GM12878 (cell line): Measurements from ENCODE around the gene TXNRD1. TPM values are rescaled to one million over a fixed set of nuclear protein-coding genes. Genes with fewer than 3 reads are reported as not detected.

Source experiments
- ATAC-seq: fragments of 200-7000 bp; cut with Tn5 transposase; 3 replicates; pipeline ENCODE4 v1.9.1; 2020; ENCODE audit warnings: mild to moderate bottlenecking, moderate library complexity
- BruUV-seq: library from RNA; stranded (reverse); fragments of 400-500 nt; replicated peaks from 2 replicates; lab custom pipeline; 2021; lab: Mats Ljungman, UMichigan
- CTCF ChIA-PET: fragments of 300-600 bp; sonication (Branson Sonifier 250); formaldehyde crosslinking; extraction: SDS; loops from one replicate; lab custom pipeline; 2021; ENCODE audit warnings: inconsistent platforms; lab: Yijun Ruan, JAX
- POLR2A ChIA-PET: fragments of 350-600 bp; formaldehyde crosslinking; extraction: SDS; loops from one replicate; lab custom pipeline; 2021; ENCODE audit warnings: inconsistent platforms; lab: Charles Lee
- RAD21 ChIA-PET: fragments of 300-600 bp; sonication (Branson Sonifier 250); formaldehyde crosslinking; loops from one replicate; lab custom pipeline; 2023; ENCODE audit warnings: antibody characterized with exemption; ENCODE audit not compliant: unreplicated experiment; lab: Charles Lee
- SMC1A ChIA-PET: fragments of 300-600 bp; sonication (Branson Sonifier 250); formaldehyde crosslinking; loops from one replicate; lab custom pipeline; 2023; ENCODE audit not compliant: unreplicated experiment, uncharacterized antibody; lab: Charles Lee
- DNase-seq: peaks from one replicate; pipeline ENCODE4 v3.0.0-alpha.2; 2011; ENCODE audit warnings: low read depth, low spot score
- FAIRE-seq: peaks from 3 replicates; lab custom pipeline; 2011; peaks lifted over from hg19 to GRCh38; lab: Jason Lieb, UNC
- H2AFZ ChIP-seq: 2 replicates; pipeline ENCODE4 v1.6.0; 2011; ENCODE audit warnings: low read depth, low read length, control low read depth; ENCODE audit not compliant: control insufficient read depth
- H3K27ac ChIP-seq: 2 replicates; pipeline ENCODE4 v1.5.1; 2011; ENCODE audit warnings: control low read depth; ENCODE audit not compliant: control insufficient read depth, insufficient read depth
- H3K27me3 ChIP-seq, 2 experiments: replicated peaks in 1 of 2; 2 replicates each; pipeline versions ENCODE4 v1.6.0 to v1.6.1; 2011; ENCODE audit warnings: low read length in 1 of 2; ENCODE audit not compliant: control insufficient read depth in 2 of 2, insufficient read depth in 2 of 2
- H3K36me3 ChIP-seq, 2 experiments: 2 replicates each; pipeline ENCODE4 v1.5.1; 2011; ENCODE audit warnings: low read length in 1 of 2; ENCODE audit not compliant: control insufficient read depth in 2 of 2, insufficient read depth in 2 of 2
- H3K4me1 ChIP-seq: 2 replicates; pipeline ENCODE4 v1.6.1; 2011; ENCODE audit warnings: mild to moderate bottlenecking, low read length, moderate library complexity, mixed read lengths; ENCODE audit not compliant: control insufficient read depth, insufficient read depth
- H3K4me2 ChIP-seq: 2 replicates; pipeline ENCODE4 v1.6.0; 2011; ENCODE audit warnings: control low read depth; ENCODE audit not compliant: control insufficient read depth, insufficient read depth
- H3K4me3 ChIP-seq: fragments of 200-600 bp; sonication (generic); 2 replicates; pipeline ENCODE4 v1.5.1; 2016
- H3K79me2 ChIP-seq: 2 replicates; pipeline ENCODE4 v1.6.0; 2011; ENCODE audit warnings: low read length; ENCODE audit not compliant: control insufficient read depth, insufficient read depth
- H3K9ac ChIP-seq: 2 replicates; pipeline ENCODE4 v1.8.0; 2011; ENCODE audit warnings: low read length, control low read depth, mixed read lengths; ENCODE audit not compliant: control insufficient read depth, insufficient read depth
- H3K9me3 ChIP-seq: replicated peaks from 3 replicates; pipeline ENCODE4 v1.5.1; 2011; ENCODE audit warnings: mild to moderate bottlenecking, low read length; ENCODE audit not compliant: control insufficient read depth, insufficient read depth
- H4K20me1 ChIP-seq: 2 replicates; pipeline ENCODE4 v1.6.0; 2011; ENCODE audit not compliant: control insufficient read depth, insufficient read depth
- FOS ChIP-seq: IDR thresholded peaks from 3 replicates; pipeline ENCODE4 v1.6.1; 2011; ENCODE audit warnings: borderline replicate concordance; ENCODE audit not compliant: insufficient read length; ENCODE audit errors: extremely low read depth
- IKZF2 ChIP-seq, 2 experiments: fragments of 450-650 bp; IDR thresholded peaks; 2 replicates each; pipeline ENCODE4 v1.6.1; 2017; ENCODE audit warnings: mild to moderate bottlenecking in 2 of 2, moderate library complexity in 2 of 2
- NFXL1 ChIP-seq: fragments of 450-650 bp; IDR thresholded peaks from 2 replicates; pipeline ENCODE4 v1.6.1; 2017; ENCODE audit warnings: antibody characterized with exemption, mild to moderate bottlenecking, borderline replicate concordance
- RUNX3 ChIP-seq: IDR thresholded peaks from 2 replicates; pipeline ENCODE4 v1.6.1; 2012; ENCODE audit warnings: low read length, inconsistent platforms
- SREBF2 ChIP-seq: IDR thresholded peaks from 2 replicates; pipeline ENCODE4 v1.6.1; 2012; ENCODE audit warnings: mild to moderate bottlenecking, low read length
- SRF ChIP-seq, 2 experiments: IDR thresholded peaks; 2 replicates each; pipeline ENCODE4 v1.6.1; 2011; ENCODE audit warnings: low read depth in 2 of 2, low read length in 2 of 2, mild to moderate bottlenecking in 1 of 2, moderate library complexity in 1 of 2
- TCF3 ChIP-seq: IDR thresholded peaks from 2 replicates; pipeline ENCODE4 v1.6.1; 2012; ENCODE audit warnings: low read depth, mild to moderate bottlenecking, low read length, borderline replicate concordance; ENCODE audit not compliant: insufficient read depth
- ZNF274 ChIP-seq: IDR thresholded peaks from one replicate; pipeline ENCODE4 v1.8.0; 2011; ENCODE audit not compliant: insufficient read length, insufficient read depth
- WGBS: methylation state at CpG from one replicate; pipeline ENCODE4 v1.1.6; 2016; ENCODE audit warnings: low lambda C conversion rate; ENCODE audit not compliant: insufficient replicate concordance, insufficient coverage; ENCODE audit errors: missing lambda C conversion rate; 5-methylcytosine and 5-hydroxymethylcytosine counted together
- in situ Hi-C: fragments of 300-500 bp; cut with MboI; formaldehyde crosslinking; loops from 9 replicates; pipeline ENCODE4 v1.14.3; 2018; ENCODE audit warnings: mixed read lengths
- intact Hi-C: fragments of 100-400 bp; cut with micrococcal nuclease; formaldehyde crosslinking; loops from one replicate; pipeline ENCODE4 v1.14.2; 2022; ENCODE audit not compliant: unreplicated experiment
- polyA plus RNA-seq, 11 experiments: library from polyadenylated mRNA; depleted of rRNA in 4 of 11; unstranded in 6 of 11; stranded (reverse) in 5 of 11; fragments of >200 nt; fragmentation: Nextera tagmentation in 4 of 11; fragmentation: Illumina TruSeq in 1 of 11; extraction: Ambion mirVana in 4 of 11; extraction: Trizol in 1 of 11; gene quantifications; 1 replicate in 1 of 11; 2 replicates in 10 of 11; pipeline versions ENCODE4 v1.2.1 to v1.2.3, GENCODE V29; 2011 to 2016; ENCODE audit warnings: inconsistent platforms in 2 of 11, missing spikeins in 2 of 11, low read depth in 1 of 11
- total RNA-seq, 4 experiments: library from RNA; depleted of rRNA in 3 of 4; stranded (reverse); fragments of >200 nt in 3 of 4; fragmentation: Illumina TruSeq in 1 of 4; extraction: Trizol in 1 of 4; gene quantifications; 2 replicates each; pipeline versions ENCODE4 v1.2.1 to v1.2.3, GENCODE V29; 2013 to 2021
- TF ChIP-seq, protein P1 (sequence below): fragments of 450-650 bp; IDR thresholded peaks from 2 replicates; pipeline ENCODE4 v1.6.1; 2017; ENCODE audit warnings: mild to moderate bottlenecking, moderate library complexity
- TF ChIP-seq, protein P2 (sequence below): fragments of 450-650 bp; formaldehyde crosslinking; IDR thresholded peaks from 2 replicates; pipeline ENCODE4 v1.4.0; 2020; ENCODE audit warnings: mild to moderate bottlenecking, moderate library complexity
- TF ChIP-seq, protein P3 (sequence below): IDR thresholded peaks from 2 replicates; pipeline ENCODE4 v1.6.1; 2012; ENCODE audit warnings: improper control_type of control experiment, low read depth, low read length; ENCODE audit not compliant: insufficient replicate concordance

Gene TXNRD1
- total and polyA plus RNA-seq, 10 of the 15 experiments (the other 5 are each of a cell fraction or from before 2014, with no cell fraction given), result 52.6 to 84.6 (median 67.8) TPM

DNA sequence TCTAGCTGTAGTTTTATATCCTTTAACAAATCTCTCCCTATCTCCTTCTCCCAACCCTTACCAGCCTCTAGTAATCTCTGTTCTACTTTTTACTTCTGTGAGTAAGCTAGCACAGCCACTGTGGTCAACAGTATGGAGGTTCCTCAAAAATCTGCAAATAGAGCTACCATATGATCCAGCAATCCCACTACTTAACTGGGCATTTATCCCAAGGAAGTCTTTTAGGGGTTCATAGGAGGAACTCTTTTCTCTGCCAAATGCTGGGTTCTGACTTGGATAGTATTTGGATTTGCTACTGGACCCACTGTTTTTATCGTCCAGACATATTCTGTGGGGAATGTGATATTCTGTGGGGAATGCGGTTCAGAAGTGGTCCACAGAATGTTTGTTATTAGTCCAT lies 129.1 kb downstream of the TXNRD1 start:
- no peak overlapping the region for H3K27ac ChIP-seq
- H4K20me1 ChIP-seq, result no peaks in the 10 kb centered on the region
- RAD21 ChIA-PET, result no interaction called here
- no TSS peak for BruUV-seq
- WGBS, result 100% methylated on average over 2 of the region's 2 CpGs
- no peak overlapping the region for H3K9ac ChIP-seq
- H2AFZ ChIP-seq, result no peak overlapping the region
- no peak overlapping the region for H3K4me2 ChIP-seq
- H3K4me1 ChIP-seq, result no peaks in the 10 kb centered on the region
- CTCF ChIA-PET, result interaction anchor here (0.6 to 2.2 kb wide), 3 partner anchors 32 to 287 kb away, joined by 3 to 5 read pairs (median 4); no protein-coding TSS in a partner anchor
- intact Hi-C loops (no loop called here), in situ Hi-C loops (no loop called here)
- no peak for FAIRE-seq
- no peaks in the 10 kb centered on the region for H3K27me3 ChIP-seq
- POLR2A ChIA-PET, result no interaction called here
- H3K4me3 ChIP-seq, result no peak overlapping the region
- DNase-seq, result no peak
- SMC1A ChIA-PET, result interaction anchor here (0.6 kb wide), 1 partner anchor 174 kb away, joined by 3 read pairs; no protein-coding TSS in a partner anchor
- H3K36me3 ChIP-seq, result peaks cover 20 to 44% of the 10 kb centered on the region in 2 experiments
- no peaks in the 10 kb centered on the region for H3K79me2 ChIP-seq
- ATAC-seq, result no peak
- H3K9me3 ChIP-seq, result no peaks in the 10 kb centered on the region
- TF ChIP-seq, protein P1, sequence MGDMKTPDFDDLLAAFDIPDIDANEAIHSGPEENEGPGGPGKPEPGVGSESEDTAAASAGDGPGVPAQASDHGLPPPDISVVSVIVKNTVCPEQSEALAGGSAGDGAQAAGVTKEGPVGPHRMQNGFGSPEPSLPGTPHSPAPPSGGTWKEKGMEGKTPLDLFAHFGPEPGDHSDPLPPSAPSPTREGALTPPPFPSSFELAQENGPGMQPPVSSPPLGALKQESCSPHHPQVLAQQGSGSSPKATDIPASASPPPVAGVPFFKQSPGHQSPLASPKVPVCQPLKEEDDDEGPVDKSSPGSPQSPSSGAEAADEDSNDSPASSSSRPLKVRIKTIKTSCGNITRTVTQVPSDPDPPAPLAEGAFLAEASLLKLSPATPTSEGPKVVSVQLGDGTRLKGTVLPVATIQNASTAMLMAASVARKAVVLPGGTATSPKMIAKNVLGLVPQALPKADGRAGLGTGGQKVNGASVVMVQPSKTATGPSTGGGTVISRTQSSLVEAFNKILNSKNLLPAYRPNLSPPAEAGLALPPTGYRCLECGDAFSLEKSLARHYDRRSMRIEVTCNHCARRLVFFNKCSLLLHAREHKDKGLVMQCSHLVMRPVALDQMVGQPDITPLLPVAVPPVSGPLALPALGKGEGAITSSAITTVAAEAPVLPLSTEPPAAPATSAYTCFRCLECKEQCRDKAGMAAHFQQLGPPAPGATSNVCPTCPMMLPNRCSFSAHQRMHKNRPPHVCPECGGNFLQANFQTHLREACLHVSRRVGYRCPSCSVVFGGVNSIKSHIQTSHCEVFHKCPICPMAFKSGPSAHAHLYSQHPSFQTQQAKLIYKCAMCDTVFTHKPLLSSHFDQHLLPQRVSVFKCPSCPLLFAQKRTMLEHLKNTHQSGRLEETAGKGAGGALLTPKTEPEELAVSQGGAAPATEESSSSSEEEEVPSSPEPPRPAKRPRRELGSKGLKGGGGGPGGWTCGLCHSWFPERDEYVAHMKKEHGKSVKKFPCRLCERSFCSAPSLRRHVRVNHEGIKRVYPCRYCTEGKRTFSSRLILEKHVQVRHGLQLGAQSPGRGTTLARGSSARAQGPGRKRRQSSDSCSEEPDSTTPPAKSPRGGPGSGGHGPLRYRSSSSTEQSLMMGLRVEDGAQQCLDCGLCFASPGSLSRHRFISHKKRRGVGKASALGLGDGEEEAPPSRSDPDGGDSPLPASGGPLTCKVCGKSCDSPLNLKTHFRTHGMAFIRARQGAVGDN, result no peak
- TF ChIP-seq RUNX3 (no peak), SRF (IDR thresholded peaks at IDR 0.05; ENCODE audit: low read depth in 2 of 2, low read length in 2 of 2) (no peak), FOS (no peak), TCF3 (no peak), SREBF2 (no peak), IKZF2 (IDR thresholded peaks at IDR 0.05) (no peak), NFXL1 (no peak), ZNF274 (no peak)
- TF ChIP-seq, protein P2, sequence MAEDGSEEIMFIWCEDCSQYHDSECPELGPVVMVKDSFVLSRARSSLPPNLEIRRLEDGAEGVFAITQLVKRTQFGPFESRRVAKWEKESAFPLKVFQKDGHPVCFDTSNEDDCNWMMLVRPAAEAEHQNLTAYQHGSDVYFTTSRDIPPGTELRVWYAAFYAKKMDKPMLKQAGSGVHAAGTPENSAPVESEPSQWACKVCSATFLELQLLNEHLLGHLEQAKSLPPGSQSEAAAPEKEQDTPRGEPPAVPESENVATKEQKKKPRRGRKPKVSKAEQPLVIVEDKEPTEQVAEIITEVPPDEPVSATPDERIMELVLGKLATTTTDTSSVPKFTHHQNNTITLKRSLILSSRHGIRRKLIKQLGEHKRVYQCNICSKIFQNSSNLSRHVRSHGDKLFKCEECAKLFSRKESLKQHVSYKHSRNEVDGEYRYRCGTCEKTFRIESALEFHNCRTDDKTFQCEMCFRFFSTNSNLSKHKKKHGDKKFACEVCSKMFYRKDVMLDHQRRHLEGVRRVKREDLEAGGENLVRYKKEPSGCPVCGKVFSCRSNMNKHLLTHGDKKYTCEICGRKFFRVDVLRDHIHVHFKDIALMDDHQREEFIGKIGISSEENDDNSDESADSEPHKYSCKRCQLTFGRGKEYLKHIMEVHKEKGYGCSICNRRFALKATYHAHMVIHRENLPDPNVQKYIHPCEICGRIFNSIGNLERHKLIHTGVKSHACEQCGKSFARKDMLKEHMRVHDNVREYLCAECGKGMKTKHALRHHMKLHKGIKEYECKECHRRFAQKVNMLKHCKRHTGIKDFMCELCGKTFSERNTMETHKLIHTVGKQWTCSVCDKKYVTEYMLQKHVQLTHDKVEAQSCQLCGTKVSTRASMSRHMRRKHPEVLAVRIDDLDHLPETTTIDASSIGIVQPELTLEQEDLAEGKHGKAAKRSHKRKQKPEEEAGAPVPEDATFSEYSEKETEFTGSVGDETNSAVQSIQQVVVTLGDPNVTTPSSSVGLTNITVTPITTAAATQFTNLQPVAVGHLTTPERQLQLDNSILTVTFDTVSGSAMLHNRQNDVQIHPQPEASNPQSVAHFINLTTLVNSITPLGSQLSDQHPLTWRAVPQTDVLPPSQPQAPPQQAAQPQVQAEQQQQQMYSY, result no peak
- TF ChIP-seq, protein P3, sequence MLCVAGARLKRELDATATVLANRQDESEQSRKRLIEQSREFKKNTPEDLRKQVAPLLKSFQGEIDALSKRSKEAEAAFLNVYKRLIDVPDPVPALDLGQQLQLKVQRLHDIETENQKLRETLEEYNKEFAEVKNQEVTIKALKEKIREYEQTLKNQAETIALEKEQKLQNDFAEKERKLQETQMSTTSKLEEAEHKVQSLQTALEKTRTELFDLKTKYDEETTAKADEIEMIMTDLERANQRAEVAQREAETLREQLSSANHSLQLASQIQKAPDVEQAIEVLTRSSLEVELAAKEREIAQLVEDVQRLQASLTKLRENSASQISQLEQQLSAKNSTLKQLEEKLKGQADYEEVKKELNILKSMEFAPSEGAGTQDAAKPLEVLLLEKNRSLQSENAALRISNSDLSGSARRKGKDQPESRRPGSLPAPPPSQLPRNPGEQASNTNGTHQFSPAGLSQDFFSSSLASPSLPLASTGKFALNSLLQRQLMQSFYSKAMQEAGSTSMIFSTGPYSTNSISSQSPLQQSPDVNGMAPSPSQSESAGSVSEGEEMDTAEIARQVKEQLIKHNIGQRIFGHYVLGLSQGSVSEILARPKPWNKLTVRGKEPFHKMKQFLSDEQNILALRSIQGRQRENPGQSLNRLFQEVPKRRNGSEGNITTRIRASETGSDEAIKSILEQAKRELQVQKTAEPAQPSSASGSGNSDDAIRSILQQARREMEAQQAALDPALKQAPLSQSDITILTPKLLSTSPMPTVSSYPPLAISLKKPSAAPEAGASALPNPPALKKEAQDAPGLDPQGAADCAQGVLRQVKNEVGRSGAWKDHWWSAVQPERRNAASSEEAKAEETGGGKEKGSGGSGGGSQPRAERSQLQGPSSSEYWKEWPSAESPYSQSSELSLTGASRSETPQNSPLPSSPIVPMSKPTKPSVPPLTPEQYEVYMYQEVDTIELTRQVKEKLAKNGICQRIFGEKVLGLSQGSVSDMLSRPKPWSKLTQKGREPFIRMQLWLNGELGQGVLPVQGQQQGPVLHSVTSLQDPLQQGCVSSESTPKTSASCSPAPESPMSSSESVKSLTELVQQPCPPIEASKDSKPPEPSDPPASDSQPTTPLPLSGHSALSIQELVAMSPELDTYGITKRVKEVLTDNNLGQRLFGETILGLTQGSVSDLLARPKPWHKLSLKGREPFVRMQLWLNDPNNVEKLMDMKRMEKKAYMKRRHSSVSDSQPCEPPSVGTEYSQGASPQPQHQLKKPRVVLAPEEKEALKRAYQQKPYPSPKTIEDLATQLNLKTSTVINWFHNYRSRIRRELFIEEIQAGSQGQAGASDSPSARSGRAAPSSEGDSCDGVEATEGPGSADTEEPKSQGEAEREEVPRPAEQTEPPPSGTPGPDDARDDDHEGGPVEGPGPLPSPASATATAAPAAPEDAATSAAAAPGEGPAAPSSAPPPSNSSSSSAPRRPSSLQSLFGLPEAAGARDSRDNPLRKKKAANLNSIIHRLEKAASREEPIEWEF, result no peak
